Measurements from ENCODE around the gene MYRFL. TPM values are rescaled to one million over a fixed set of nuclear protein-coding genes. Genes with fewer than 3 reads are reported as not detected.

Gene MYRFL
- total RNA-seq, 4 donors from 2014 or later: 0.48 to 0.68 TPM; not detected in 2

- Histone ChIP-seq H3K36me3 (no peaks in the 10 kb centered on the region), H3K27me3 (no peaks in the 10 kb centered on the region), H3K4me3 (no peak overlapping the region), H3K27ac (no peak overlapping the region), H3K9me3 (no peaks in the 10 kb centered on the region), H3K4me1 (peaks cover 0 to 14% (median 2%) of the 10 kb centered on the region in 4 donors)
- intact Hi-C loops (cut with DNase I; ENCODE audit: low total_unique reads) (no loop called here), in situ Hi-C loops (cut with MboI; ENCODE audit: low pct_ligation_motif_present in 1 of 4, low pct_unique_long_range_greater_than_20kb in 1 of 4, low sequenced_read_pairs in 3 of 4) (no loop called here)
- no peak for DNase-seq
- TF ChIP-seq, protein P1, sequence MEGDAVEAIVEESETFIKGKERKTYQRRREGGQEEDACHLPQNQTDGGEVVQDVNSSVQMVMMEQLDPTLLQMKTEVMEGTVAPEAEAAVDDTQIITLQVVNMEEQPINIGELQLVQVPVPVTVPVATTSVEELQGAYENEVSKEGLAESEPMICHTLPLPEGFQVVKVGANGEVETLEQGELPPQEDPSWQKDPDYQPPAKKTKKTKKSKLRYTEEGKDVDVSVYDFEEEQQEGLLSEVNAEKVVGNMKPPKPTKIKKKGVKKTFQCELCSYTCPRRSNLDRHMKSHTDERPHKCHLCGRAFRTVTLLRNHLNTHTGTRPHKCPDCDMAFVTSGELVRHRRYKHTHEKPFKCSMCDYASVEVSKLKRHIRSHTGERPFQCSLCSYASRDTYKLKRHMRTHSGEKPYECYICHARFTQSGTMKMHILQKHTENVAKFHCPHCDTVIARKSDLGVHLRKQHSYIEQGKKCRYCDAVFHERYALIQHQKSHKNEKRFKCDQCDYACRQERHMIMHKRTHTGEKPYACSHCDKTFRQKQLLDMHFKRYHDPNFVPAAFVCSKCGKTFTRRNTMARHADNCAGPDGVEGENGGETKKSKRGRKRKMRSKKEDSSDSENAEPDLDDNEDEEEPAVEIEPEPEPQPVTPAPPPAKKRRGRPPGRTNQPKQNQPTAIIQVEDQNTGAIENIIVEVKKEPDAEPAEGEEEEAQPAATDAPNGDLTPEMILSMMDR (IDR thresholded peaks at IDR 0.05): no peak
- TF ChIP-seq POLR2A (IDR thresholded peaks at IDR 0.05) (no peak), EP300 (IDR thresholded peaks at IDR 0.05; ENCODE audit: low read depth) (no peak), POLR2AphosphoS5 (IDR thresholded peaks at IDR 0.05) (no peak)
Measured at GRCh38 chr12:69947123-69947522, 122.1 kb downstream of the MYRFL start.

GRCh38 chr12:69947897-69948296 is 122.9 kb downstream of the MYRFL start:
- TF ChIP-seq POLR2A (IDR thresholded peaks at IDR 0.05): no peak
- no peak for TF ChIP-seq POLR2AphosphoS5 (IDR thresholded peaks at IDR 0.05)
- TF ChIP-seq, protein P1 (IDR thresholded peaks at IDR 0.05): no peak
- TF ChIP-seq EP300 (IDR thresholded peaks at IDR 0.05; ENCODE audit: low read depth): no peak
- no peak for DNase-seq
- Histone ChIP-seq H3K27ac (no peak overlapping the region), H3K36me3 (no peaks in the 10 kb centered on the region), H3K9me3 (no peaks in the 10 kb centered on the region), H3K4me1 (peaks cover 0 to 14% (median 2%) of the 10 kb centered on the region in 4 donors), H3K4me3 (no peak overlapping the region), H3K27me3 (no peaks in the 10 kb centered on the region)
- intact Hi-C loops (cut with DNase I; ENCODE audit: low total_unique reads) (no loop called here), in situ Hi-C loops (cut with MboI; ENCODE audit: low pct_ligation_motif_present in 1 of 4, low pct_unique_long_range_greater_than_20kb in 1 of 4, low sequenced_read_pairs in 3 of 4) (no loop called here)
- WGBS, 2 donors (ENCODE audit: low coverage in 1 of 2): 25 to 27% methylated on average over 1 of the region's 1 CpG

GRCh38 chr12:69948851-69949250 is 123.8 kb downstream of the MYRFL start:
- Histone ChIP-seq H3K36me3 (no peaks in the 10 kb centered on the region), H3K4me3 (no peak overlapping the region), H3K27ac (no peak overlapping the region), H3K27me3 (no peaks in the 10 kb centered on the region), H3K9me3 (no peaks in the 10 kb centered on the region), H3K4me1 (peaks cover 0 to 14% (median 2%) of the 10 kb centered on the region in 4 donors)
- TF ChIP-seq, protein P1 (IDR thresholded peaks at IDR 0.05): no peak
- no peak for TF ChIP-seq POLR2A (IDR thresholded peaks at IDR 0.05)
- no peak for TF ChIP-seq POLR2AphosphoS5 (IDR thresholded peaks at IDR 0.05)
- no peak for TF ChIP-seq EP300 (IDR thresholded peaks at IDR 0.05; ENCODE audit: low read depth)
- DNase-seq: no peak
- in situ Hi-C loops (cut with MboI; ENCODE audit: low pct_ligation_motif_present in 1 of 4, low pct_unique_long_range_greater_than_20kb in 1 of 4, low sequenced_read_pairs in 3 of 4): no loop called here
- intact Hi-C loops (cut with DNase I; ENCODE audit: low total_unique reads): no loop called here

- TF ChIP-seq POLR2AphosphoS5 (IDR thresholded peaks at IDR 0.05) (no peak), POLR2A (IDR thresholded peaks at IDR 0.05) (no peak), EP300 (IDR thresholded peaks at IDR 0.05; ENCODE audit: low read depth) (no peak)
- TF ChIP-seq, protein P1 (IDR thresholded peaks at IDR 0.05): no peak
- Histone ChIP-seq H3K27ac (no peak overlapping the region), H3K4me1 (peaks cover 0 to 14% (median 2%) of the 10 kb centered on the region in 4 donors), H3K36me3 (no peaks in the 10 kb centered on the region), H3K9me3 (no peaks in the 10 kb centered on the region), H3K27me3 (no peaks in the 10 kb centered on the region), H3K4me3 (no peak overlapping the region)
- in situ Hi-C loops (cut with MboI; ENCODE audit: low pct_ligation_motif_present in 1 of 4, low pct_unique_long_range_greater_than_20kb in 1 of 4, low sequenced_read_pairs in 3 of 4) (no loop called here), intact Hi-C loops (cut with DNase I; ENCODE audit: low total_unique reads) (no loop called here)
- no peak for DNase-seq
- 80 to 100% methylated on average over 1 to 6 of the region's 6 CpGs for WGBS, 2 donors (ENCODE audit: low coverage in 1 of 2)
Measured at GRCh38 chr12:69949311-69950002, 124.4 kb downstream of the MYRFL start.
